Measurements from ENCODE around the gene SVOPL.

DNA sequence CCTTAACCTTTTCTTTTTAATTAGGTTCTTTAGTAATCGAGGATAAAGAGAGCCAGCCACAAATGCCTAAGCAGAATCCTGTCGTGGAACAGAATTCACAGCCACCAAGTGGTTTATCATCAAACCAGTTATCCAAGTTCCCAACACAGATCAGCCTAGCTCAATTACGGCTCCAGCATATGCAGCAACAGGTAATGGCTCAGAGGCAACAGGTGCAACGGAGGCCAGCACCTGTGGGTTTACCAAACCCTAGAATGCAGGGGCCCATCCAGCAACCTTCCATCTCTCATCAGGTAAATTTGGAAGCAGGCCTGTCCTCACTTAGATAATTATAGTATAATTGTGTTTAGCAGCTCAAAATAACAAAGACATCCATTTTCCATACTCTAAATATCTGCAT lies 146.5 kb downstream of the SVOPL start:
- TF ChIP-seq, protein P1, sequence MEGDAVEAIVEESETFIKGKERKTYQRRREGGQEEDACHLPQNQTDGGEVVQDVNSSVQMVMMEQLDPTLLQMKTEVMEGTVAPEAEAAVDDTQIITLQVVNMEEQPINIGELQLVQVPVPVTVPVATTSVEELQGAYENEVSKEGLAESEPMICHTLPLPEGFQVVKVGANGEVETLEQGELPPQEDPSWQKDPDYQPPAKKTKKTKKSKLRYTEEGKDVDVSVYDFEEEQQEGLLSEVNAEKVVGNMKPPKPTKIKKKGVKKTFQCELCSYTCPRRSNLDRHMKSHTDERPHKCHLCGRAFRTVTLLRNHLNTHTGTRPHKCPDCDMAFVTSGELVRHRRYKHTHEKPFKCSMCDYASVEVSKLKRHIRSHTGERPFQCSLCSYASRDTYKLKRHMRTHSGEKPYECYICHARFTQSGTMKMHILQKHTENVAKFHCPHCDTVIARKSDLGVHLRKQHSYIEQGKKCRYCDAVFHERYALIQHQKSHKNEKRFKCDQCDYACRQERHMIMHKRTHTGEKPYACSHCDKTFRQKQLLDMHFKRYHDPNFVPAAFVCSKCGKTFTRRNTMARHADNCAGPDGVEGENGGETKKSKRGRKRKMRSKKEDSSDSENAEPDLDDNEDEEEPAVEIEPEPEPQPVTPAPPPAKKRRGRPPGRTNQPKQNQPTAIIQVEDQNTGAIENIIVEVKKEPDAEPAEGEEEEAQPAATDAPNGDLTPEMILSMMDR (IDR thresholded peaks at IDR 0.05): no peak
- TF ChIP-seq POLR2A (IDR thresholded peaks at IDR 0.05) (no peak), POLR2AphosphoS5 (IDR thresholded peaks at IDR 0.05) (no peak), EP300 (IDR thresholded peaks at IDR 0.05; ENCODE audit: low read depth) (no peak)

Data from transverse colon (tissue), 4 donors.